Activated CD4-positive, alpha-beta T cell treated with anti-CD3 and anti-CD28 coated beads for 4 hours (primary cell): ENCODE results near the gene SHFL.

Experiments used
- DNase-seq, 2 donors: peaks; one replicate each; pipeline ENCODE4 v3.0.0-alpha.2; 2020

Gene SHFL

GRCh38 chr19:10135551-10136334 is 49.6 kb downstream of the SHFL start:
- DNase-seq = no peak

DNA sequence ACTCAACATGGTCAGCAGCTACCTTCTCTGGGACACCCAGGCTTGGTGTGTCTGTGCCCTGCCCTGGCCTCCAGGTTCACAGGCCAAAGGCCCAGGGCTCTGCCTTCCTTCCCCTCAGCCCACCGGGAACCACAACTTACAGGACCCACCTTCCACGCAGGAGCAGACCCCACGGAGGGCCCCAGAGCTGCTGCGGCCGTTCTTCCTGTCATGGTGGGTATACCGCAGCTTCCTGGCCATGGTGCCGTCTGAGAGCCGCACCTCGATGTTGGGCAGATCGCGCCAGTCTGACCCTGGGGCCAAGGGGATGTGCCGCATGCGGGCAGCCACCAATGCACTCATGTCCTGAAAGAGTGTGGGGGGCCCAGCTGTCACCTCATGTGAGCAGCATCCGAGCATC is 50.8 kb downstream of the SHFL start:
- DNase-seq = no peak

DNA sequence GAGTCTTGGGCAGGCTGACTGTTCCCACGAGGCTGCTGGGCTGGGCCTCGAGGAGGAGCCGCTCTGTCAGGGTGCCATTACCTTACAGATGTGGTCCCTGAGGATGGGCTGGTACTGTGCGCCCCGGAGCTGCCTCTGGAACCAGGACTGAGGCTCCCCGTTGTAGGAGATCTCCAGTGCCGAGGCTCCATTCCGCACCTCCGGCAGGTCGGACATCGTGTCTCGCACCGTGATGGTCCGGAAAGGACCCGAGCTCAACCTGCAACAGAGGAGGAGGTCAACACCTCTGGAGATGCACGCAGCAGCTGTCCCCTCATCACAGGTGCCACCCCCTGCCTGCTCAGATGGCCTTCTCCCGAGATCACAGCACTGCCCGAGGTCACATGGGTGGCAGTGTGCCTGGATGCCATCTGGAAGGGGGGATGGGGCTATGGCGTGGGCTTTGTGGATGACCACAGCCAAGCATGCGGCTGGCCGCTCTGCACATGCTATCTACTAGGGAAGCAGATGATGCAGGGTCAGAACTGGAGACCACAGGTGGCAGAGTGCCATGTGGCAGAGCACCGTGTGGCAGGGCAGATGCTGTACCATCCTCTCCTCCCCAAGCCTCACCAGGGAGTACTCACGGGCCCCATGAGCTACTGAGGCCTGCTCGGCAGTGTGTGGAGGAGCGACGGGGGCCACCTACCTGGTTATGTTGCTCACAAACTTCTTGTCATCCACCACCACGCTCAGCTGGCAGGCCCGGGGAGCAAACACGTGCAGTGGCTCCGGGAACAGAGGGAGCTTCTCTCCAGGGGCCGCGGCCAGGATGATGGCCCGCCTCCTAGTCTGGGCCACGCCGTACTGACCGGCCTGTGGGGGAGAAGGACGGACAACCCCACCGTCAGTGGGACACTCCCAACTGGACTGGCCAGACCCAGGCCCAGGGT is 51.9 kb downstream of the SHFL start:
- no peak for DNase-seq

GRCh38 chr19:10138879-10139795 is 53.0 kb downstream of the SHFL start:
- no peak for DNase-seq

DNA sequence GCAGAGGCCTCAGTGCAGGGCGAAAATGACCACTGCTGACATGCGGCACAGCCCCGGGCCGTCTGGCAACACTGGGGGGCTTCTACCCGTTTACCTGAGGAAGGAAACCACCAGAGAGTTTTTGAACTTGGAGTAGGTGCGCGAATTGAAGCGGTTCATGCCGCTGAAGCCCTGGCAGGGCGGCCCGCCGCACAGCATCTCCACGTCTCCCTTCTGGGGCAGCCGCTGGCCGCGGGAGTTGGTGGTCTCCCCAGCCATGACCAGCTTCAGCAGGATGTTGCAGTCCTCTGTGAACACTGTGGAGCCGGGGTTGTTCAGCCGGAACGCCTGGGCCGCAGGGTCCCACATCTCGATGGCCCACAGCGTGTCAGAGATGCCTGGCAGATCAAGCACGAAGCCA is 53.8 kb downstream of the SHFL start:
- DNase-seq = no peak

GRCh38 chr19:10141479-10141878 is 55.4 kb downstream of the SHFL start:
- no peak for DNase-seq

- DNase-seq = no peak
These were observed 55.9 kb downstream of the SHFL start for GRCh38 chr19:10141973-10142372.
